Neural cell (in vitro differentiated cells): ENCODE data around the gene FHIT. TPM values are rescaled to one million over a fixed set of nuclear protein-coding genes. Genes with fewer than 3 reads are reported as not detected.

Experiments
- H2AFZ ChIP-seq: fragments of 200-600, 300-800 bp; sonication (generic), shearing (Covaris generic); 2 replicates; pipeline ENCODE4 v1.6.0; 2014; ENCODE audit warnings: low read depth, mild to moderate bottlenecking, antibody characterized with exemption, low read length, moderate library complexity
- H3F3A ChIP-seq: fragments of 200-600 bp; shearing (Covaris generic); 2 replicates; pipeline ENCODE4 v1.6.1; 2016; ENCODE audit warnings: mild to moderate bottlenecking, moderate library complexity, mixed read lengths, antibody characterized with exemption, low read length; ENCODE audit not compliant: insufficient read depth, poor library complexity, severe bottlenecking
- H3K27ac ChIP-seq: fragments of 200-600, 300-800 bp; sonication (generic), shearing (Covaris generic); 2 replicates; pipeline ENCODE4 v1.5.1; 2014; ENCODE audit warnings: mild to moderate bottlenecking, low read length, moderate library complexity
- H3K27me3 ChIP-seq: fragments of 300-800, 200-600 bp; sonication (generic), shearing (Covaris generic); 2 replicates; pipeline ENCODE4 v1.6.0; 2014; ENCODE audit warnings: mild to moderate bottlenecking, low read depth, low read length, moderate library complexity; ENCODE audit not compliant: insufficient read depth
- H3K36me3 ChIP-seq: fragments of 300-800, 200-600 bp; sonication (generic), shearing (Covaris generic); 2 replicates; pipeline ENCODE4 v1.5.1; 2014; ENCODE audit warnings: mild to moderate bottlenecking, antibody characterized with exemption, low read length, moderate library complexity; ENCODE audit not compliant: insufficient read depth
- H3K4me2 ChIP-seq: fragments of 300-800, 200-600 bp; sonication (generic), shearing (Covaris generic); 2 replicates; pipeline ENCODE4 v1.6.0; 2014; ENCODE audit warnings: mild to moderate bottlenecking, low read length
- H3K4me3 ChIP-seq: fragments of 300-800, 200-600 bp; sonication (generic), shearing (Covaris generic); 2 replicates; pipeline ENCODE4 v1.5.1; 2014; ENCODE audit warnings: mild to moderate bottlenecking, low read length, moderate library complexity
- H3K79me2 ChIP-seq: fragments of 200-600 bp; shearing (Covaris generic); replicated peaks from 2 replicates; pipeline ENCODE4 v1.6.0; 2014; ENCODE audit warnings: mild to moderate bottlenecking, low read length, moderate library complexity; ENCODE audit not compliant: insufficient read depth
- H3K9ac ChIP-seq: fragments of 300-800, 200-600 bp; sonication (generic), shearing (Covaris generic); 2 replicates; pipeline ENCODE4 v1.6.1; 2016; ENCODE audit warnings: mild to moderate bottlenecking, low read length, mixed read lengths
- H3K9me2 ChIP-seq: fragments of 200-600 bp; shearing (Covaris generic); 2 replicates; pipeline ENCODE4 v1.6.1; 2016; ENCODE audit warnings: mild to moderate bottlenecking, low read length, mixed read lengths; ENCODE audit not compliant: insufficient read depth
- H3K9me3 ChIP-seq: fragments of 200-600, 300-800 bp; sonication (generic), shearing (Covaris generic); 2 replicates; pipeline ENCODE4 v1.6.1; 2016; ENCODE audit warnings: mild to moderate bottlenecking, mixed run types, low read length, moderate library complexity, mixed read lengths
- H4K20me1 ChIP-seq: fragments of 200-600 bp; shearing (Covaris generic); 2 replicates; pipeline ENCODE4 v1.6.1; 2016; ENCODE audit warnings: mild to moderate bottlenecking, mixed run types; ENCODE audit not compliant: insufficient read depth
- CTCF ChIP-seq: fragments of 450-650 bp; IDR thresholded peaks from 2 replicates; pipeline ENCODE4 v1.5.1; 2014; ENCODE audit warnings: antibody characterized with exemption, mild to moderate bottlenecking, moderate library complexity; ENCODE audit not compliant: poor library complexity, severe bottlenecking
- EP300 ChIP-seq: fragments of 450-650 bp; conservative IDR thresholded peaks from 2 replicates; pipeline ENCODE4 v1.6.1; 2014; ENCODE audit warnings: antibody characterized with exemption, mild to moderate bottlenecking, moderate library complexity; ENCODE audit not compliant: poor library complexity, severe bottlenecking
- EZH2 ChIP-seq: fragments of 200-600, 300-800 bp; shearing (Covaris generic), sonication (generic); IDR thresholded peaks from 2 replicates; pipeline ENCODE4 v1.6.1; 2014; ENCODE audit warnings: antibody characterized with exemption, low read length, borderline replicate concordance, mild to moderate bottlenecking; ENCODE audit not compliant: insufficient read depth, poor library complexity, severe bottlenecking
- MXI1 ChIP-seq: fragments of 450-650 bp; conservative IDR thresholded peaks from 2 replicates; pipeline ENCODE4 v1.6.1; 2014; ENCODE audit warnings: antibody characterized with exemption, mild to moderate bottlenecking; ENCODE audit not compliant: poor library complexity, severe bottlenecking
- POLR2AphosphoS5 ChIP-seq: IDR thresholded peaks from 2 replicates; pipeline ENCODE4 v1.6.1; 2012
- RAD21 ChIP-seq: fragments of 450-650 bp; conservative IDR thresholded peaks from 2 replicates; pipeline ENCODE4 v1.6.1; 2014; ENCODE audit warnings: antibody characterized with exemption, mild to moderate bottlenecking, moderate library complexity
- REST ChIP-seq: IDR thresholded peaks from 2 replicates; pipeline ENCODE4 v1.6.1; 2012; ENCODE audit warnings: borderline replicate concordance
- SMC3 ChIP-seq: fragments of 450-650 bp; conservative IDR thresholded peaks from 2 replicates; pipeline ENCODE4 v1.6.1; 2014; ENCODE audit warnings: antibody characterized with exemption, mild to moderate bottlenecking, moderate library complexity; ENCODE audit not compliant: poor library complexity
- TAF1 ChIP-seq: IDR thresholded peaks from 2 replicates; pipeline ENCODE4 v1.6.1; 2012; ENCODE audit warnings: low read depth
- polyA plus RNA-seq: library from polyadenylated mRNA; depleted of rRNA; stranded (reverse); fragments of >200 nt; gene quantifications from 2 replicates; pipeline ENCODE4 v1.2.3, GENCODE V29; 2014

The FHIT gene
- polyA plus RNA-seq, 1 donor from 2014 or later, result not detected

DNA sequence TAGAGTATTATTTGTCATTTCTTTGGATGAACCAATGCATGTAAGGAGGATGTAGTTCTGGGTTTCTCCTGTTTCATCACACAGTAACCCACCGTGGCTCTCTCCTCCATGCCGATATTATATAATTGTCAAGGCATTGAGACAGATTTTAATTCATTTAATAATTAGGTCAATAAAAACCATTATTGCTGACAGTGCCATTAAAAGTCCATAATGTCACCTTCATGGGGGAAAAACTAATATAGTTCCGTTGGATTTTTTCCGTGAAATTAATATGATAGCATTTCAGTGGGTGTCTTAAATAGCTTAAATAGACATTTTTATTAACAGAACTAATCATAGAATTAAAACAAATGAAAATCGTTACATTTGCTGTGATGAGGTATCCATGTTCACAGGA is 1453.7 kb downstream of the FHIT start:
- TF ChIP-seq SMC3, result no peak
- TF ChIP-seq EZH2, result no peak
- TF ChIP-seq RAD21, result no peak
- H3K9ac ChIP-seq, result no peak overlapping the region
- no peak overlapping the region for H3K27ac ChIP-seq
- H3K4me3 ChIP-seq, result no peak overlapping the region
- no peaks in the 10 kb centered on the region for H3K9me2 ChIP-seq
- H2AFZ ChIP-seq, result no peak overlapping the region
- H3K79me2 ChIP-seq, result no peaks in the 10 kb centered on the region
- H3K36me3 ChIP-seq, result no peaks in the 10 kb centered on the region
- no peaks in the 10 kb centered on the region for H3K9me3 ChIP-seq
- no peak overlapping the region for H3K4me2 ChIP-seq
- no peaks in the 10 kb centered on the region for H4K20me1 ChIP-seq
- H3F3A ChIP-seq, result no peaks in the 10 kb centered on the region
- H3K27me3 ChIP-seq, result no peaks in the 10 kb centered on the region

DNA sequence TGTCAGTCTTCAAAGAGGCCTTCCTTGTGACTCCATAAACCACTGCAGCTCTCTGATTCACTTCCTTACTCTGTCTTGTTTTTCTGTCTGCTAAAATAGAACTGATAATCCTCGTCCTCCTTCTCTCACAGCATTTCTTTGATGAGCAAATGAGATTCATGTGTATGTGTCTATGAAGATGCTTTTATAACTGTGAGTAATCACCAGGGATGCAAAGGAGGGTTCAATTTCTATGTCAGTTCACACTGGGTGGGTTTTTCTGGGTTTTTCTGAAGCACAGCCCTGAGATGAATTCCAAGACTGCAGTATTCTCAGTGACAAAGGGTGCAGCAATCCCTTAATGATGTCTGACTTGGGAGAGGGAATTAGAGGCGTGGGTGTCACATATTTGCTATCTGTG is 1454.8 kb downstream of the FHIT start:
- Histone ChIP-seq H3F3A (no peaks in the 10 kb centered on the region), H3K9me3 (no peaks in the 10 kb centered on the region), H4K20me1 (no peaks in the 10 kb centered on the region), H2AFZ (no peak overlapping the region), H3K4me3 (no peak overlapping the region), H3K9ac (no peak overlapping the region), H3K4me2 (no peak overlapping the region), H3K27me3 (no peaks in the 10 kb centered on the region), H3K36me3 (no peaks in the 10 kb centered on the region), H3K27ac (no peak overlapping the region), H3K79me2 (no peaks in the 10 kb centered on the region), H3K9me2 (no peaks in the 10 kb centered on the region)
- no peak for TF ChIP-seq POLR2AphosphoS5
- TF ChIP-seq TAF1, result no peak
- TF ChIP-seq MXI1, result no peak
- TF ChIP-seq EP300, result no peak
- TF ChIP-seq SMC3, result no peak
- no peak for TF ChIP-seq CTCF
- no peak for TF ChIP-seq RAD21
- TF ChIP-seq EZH2, result no peak
- no peak for TF ChIP-seq REST

GRCh38 chr3:59795756-59796155 is 1455.5 kb downstream of the FHIT start:
- Histone ChIP-seq H3K4me3 (no peak overlapping the region), H3K9me2 (no peaks in the 10 kb centered on the region), H2AFZ (no peak overlapping the region), H4K20me1 (no peaks in the 10 kb centered on the region), H3K4me2 (no peak overlapping the region), H3F3A (no peaks in the 10 kb centered on the region), H3K79me2 (no peaks in the 10 kb centered on the region), H3K36me3 (no peaks in the 10 kb centered on the region), H3K9me3 (no peaks in the 10 kb centered on the region), H3K27me3 (no peaks in the 10 kb centered on the region), H3K9ac (no peak overlapping the region), H3K27ac (no peak overlapping the region)
- TF ChIP-seq EP300, result no peak
- TF ChIP-seq RAD21, result no peak
- no peak for TF ChIP-seq SMC3
- TF ChIP-seq MXI1, result no peak
- TF ChIP-seq EZH2, result no peak
- no peak for TF ChIP-seq REST
- TF ChIP-seq TAF1, result no peak
- TF ChIP-seq CTCF, result no peak
